Measurements from ENCODE around the gene KCNJ1.

The KCNJ1 gene

DNA sequence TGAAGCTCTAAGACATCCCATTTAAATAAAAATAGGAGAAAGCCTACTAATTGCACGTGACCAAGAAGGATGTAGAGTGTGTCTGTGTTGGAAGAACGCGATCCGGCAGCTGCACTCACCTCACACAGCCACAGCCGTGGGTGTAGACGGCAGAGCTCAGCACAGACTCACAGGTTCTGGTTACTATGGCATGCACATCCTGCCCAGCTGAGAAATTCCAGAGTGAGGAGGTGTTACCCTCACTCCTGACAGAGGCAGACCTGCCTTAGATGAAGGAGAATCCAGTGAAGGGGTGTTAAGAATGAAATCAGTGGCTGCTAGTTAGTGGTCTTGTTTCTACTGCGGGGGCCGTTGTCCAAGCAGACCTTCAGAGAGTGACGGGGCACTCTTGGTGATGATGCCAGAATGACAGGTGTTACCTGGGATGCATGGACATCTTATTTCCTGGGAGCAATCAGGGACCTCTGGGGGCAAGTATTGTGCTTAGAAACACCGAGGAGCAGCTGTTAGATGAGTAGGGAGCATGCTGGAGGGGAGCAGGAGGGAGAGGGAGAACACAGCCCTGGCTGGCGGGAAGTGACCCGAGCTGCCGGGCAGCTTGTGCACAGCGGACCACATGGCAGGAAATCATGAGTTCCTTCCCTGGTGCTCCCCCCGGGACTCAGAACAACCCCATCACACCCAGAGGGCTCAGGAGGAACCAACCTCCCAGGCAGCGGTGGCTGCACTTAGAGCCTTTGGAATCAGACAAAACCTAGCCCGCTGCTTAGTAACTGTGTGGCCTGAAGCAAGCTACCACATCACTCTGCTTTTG is 36.4 kb upstream of the KCNJ1 start:
- Histone ChIP-seq H3K27ac (peak overlapping the region in 5 of 21 experiments; percentile 11 to 93 (median 82)), H3K4me3 (no peak overlapping the region)

DNA sequence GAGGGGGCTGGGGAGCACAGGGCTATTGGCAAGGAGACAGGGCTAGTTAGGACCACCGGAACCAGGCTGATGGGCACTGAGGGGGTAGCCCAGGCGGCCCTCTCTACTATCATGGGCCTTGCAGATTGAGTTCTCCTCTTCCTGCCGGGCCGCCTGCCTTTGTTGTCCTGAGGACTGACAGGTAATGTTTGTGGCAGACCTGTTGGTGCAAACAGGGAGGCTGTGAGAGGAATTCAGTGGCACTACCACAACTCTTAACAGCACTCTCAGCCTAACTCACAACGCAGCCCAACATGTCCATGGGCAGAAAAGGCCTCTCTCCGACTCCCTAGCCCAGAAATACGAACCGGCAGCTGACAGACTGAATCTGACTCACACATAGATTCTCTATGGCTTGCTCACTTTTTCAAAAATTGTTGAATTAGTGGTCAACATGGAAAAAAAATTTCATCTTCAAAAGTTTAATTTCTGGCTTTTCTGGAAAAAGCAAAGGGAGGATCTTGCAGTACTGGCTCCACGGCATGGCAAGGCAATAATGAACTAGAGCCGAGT is 35.5 kb upstream of the KCNJ1 start:
- Histone ChIP-seq H3K27ac (peak overlapping the region in 3 of 21 experiments; percentile 2 to 93 (median 11)), H3K4me3 (no peak overlapping the region)

DNA sequence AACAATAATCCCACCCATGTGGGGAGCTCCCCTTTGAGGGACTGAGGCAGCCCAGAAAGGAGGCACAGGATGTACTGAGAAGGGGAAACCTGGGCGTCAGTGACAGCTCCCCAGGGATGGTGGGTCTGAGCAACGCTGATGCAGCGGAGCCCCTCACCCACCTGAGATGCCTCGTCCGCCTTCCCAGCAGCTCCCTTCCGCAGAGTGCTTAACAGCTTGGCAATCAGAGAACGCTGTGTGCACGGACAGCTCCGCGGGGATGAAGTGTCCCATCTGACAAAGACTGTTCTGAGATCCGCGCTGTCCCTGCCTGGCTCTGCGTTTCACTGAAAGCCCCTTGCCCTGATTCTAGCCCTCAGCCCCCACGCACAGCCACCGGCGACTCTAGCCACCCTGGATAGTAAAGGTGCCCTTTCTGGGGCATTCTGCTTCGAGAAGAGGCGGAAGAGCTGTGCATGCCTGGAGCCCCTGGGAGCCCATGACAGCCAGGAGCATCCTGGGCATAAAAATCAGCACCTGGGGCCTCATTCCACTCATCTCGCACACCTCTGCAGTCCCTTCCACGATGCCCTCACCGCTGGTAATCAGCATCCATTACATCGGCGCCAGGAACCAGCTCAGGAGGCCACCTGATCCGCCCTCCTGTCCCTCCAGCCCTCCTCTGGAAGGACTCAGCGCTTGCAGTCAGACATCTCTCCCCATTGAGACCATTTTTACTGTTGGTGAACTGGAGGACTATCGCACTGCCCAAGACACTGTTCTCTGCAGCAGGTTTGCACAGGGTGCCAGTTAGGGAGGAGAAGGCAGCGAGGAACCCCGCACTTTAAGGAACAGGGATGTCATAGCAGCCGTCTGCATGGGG is 34.8 kb upstream of the KCNJ1 start:
- Histone ChIP-seq H3K27ac (peak overlapping the region in 3 of 21 experiments; percentile 2 to 93 (median 11)), H3K4me3 (no peak overlapping the region)

DNA sequence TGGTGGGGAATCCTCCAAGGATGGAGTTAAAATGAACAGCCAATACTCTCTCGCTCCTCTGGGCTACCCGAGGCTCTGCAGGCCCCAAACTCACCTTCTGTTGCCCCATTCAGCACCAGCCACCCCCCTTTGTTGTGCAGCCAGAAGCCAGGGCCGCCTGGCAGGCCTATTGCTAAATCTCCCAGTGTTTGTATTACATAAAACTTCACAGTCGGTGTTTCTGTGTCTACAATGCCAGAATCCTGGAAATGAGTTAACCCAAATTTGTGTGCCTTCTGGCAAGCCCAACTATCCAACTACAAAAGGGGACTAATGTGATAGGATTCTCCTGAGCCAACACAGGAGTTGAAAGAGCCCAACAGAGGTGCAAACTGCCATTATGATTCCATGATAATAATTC is 33.4 kb upstream of the KCNJ1 start:
- Histone ChIP-seq H3K27ac (no peak overlapping the region), H3K4me3 (no peak overlapping the region)

GRCh38 chr11:128898580-128899344 is 31.7 kb upstream of the KCNJ1 start:
- no peak overlapping the region for H3K27ac ChIP-seq
- H3K4me3 ChIP-seq = no peak overlapping the region

- no peak overlapping the region for H3K4me3 ChIP-seq
- no peak overlapping the region for H3K27ac ChIP-seq
Measured at GRCh38 chr11:128897826-128898225, 30.7 kb upstream of the KCNJ1 start.

DNA sequence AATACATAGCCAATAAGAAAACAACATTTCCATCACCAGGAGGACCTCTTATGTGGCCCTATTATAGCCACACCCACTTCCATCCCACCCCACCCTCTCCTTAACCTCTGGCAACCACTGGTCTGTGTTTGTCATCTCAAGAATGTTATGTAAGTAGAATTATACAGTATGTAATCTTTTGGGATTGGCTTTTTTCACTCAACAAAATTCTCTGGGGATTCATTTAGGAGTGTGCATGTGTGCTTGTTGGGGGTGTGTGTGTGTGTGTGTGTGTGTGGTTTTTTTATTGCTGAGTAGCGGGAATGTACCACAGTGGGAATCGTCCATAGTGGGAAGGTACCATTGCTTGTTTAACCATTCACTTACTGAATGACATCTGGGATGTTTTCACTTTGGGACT is 29.3 kb upstream of the KCNJ1 start:
- Histone ChIP-seq H3K27ac (no peak overlapping the region), H3K4me3 (no peak overlapping the region)

DNA sequence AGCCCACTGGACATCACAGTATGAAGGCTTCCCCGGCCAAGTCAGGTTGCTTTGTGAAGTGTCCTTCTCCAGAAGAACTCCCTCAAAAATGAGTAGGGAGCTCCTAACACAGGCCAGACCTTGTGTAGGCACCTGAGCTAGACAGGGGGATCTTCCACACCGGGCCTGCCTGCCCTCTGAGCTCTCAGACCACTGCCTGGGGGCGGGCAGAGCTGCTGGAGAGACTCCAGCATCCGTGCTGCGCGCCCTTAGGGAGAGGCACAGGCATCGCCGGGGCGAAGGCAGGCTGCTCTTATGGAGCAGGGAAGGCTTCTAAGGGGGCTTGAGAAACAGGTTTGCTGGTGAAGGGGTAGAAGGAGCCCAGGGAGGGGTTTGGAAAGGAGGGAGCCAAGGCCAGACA is 28.4 kb upstream of the KCNJ1 start:
- Histone ChIP-seq H3K4me3 (no peak overlapping the region), H3K27ac (no peak overlapping the region)

DNA sequence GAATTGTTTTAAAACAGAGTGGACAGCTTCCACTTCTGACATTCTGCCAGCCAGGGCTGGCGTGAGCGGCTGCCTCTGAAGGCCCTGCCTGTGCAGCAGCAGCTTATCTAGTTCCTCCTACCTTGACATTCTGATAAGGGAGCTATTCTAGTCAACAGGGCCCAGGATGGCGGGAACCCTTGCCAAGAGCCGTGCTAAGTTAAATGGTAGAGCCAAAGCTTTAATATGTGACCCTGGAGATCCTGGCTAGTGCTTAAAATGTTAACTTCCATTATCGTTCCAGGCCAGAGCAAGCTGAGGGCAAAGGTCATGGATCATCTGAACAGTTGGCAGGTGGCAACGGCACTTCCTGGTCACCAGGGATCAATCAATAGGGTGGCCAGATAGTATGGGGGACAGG is 27.6 kb upstream of the KCNJ1 start:
- H3K27ac ChIP-seq = no peak overlapping the region
- no peak overlapping the region for H3K4me3 ChIP-seq

- Histone ChIP-seq H3K27ac (no peak overlapping the region), H3K4me3 (no peak overlapping the region)
Measured at GRCh38 chr11:128894286-128894681, 27.2 kb upstream of the KCNJ1 start.

- no peak overlapping the region for H3K27ac ChIP-seq
- H3K4me3 ChIP-seq = no peak overlapping the region
Measured at GRCh38 chr11:128893578-128894285, 26.6 kb upstream of the KCNJ1 start.

- no peak overlapping the region for H3K27ac ChIP-seq
- H3K4me3 ChIP-seq = no peak overlapping the region
Measured at GRCh38 chr11:128892866-128893565, 25.9 kb upstream of the KCNJ1 start.

GRCh38 chr11:128891913-128892398 is 24.9 kb upstream of the KCNJ1 start:
- Histone ChIP-seq H3K27ac (peak overlapping the region in 4 of 21 experiments; percentile 6 to 33 (median 24)), H3K4me3 (peak overlapping the region in 4 of 7 experiments; percentile 18 to 54 (median 36))

GRCh38 chr11:128890543-128891368 is 23.7 kb upstream of the KCNJ1 start, which contains the start of gene KCNJ5:
KCNJ5 (plus strand) TSS chr11:128891356; CDS start chr11:128911274, 19,918 bp downstream.
- H3K4me3 ChIP-seq = peak within 1 kb of the TSS; percentile 28 to 54 (median 40)
- peak within 1 kb of the TSS in 11 of 21 experiments; percentile 16 to 59 (median 33) for H3K27ac ChIP-seq

- H3K27ac ChIP-seq = peak overlapping the region in 1 of 21 experiments; percentile 20
- peak overlapping the region in 6 of 7 experiments; percentile 28 to 54 (median 42) for H3K4me3 ChIP-seq
Measured at GRCh38 chr11:128890216-128890542, 23.1 kb upstream of the KCNJ1 start.

- Histone ChIP-seq H3K4me3 (peak overlapping the region in 1 of 7 experiments; percentile 54), H3K27ac (no peak overlapping the region)
Measured at GRCh38 chr11:128889657-128890213, 22.6 kb upstream of the KCNJ1 start.
